HS-27A (cell line): ENCODE measurements around the gene ASMT.
"Not testable (repeated sequence)": the region's sequence is repeated elsewhere in the genome, so short reads cannot be mapped to it uniquely, and the experiment has no call there.

ENCODE experiments used
- DNase-seq: peaks from one replicate; pipeline ENCODE4 v3.0.0-alpha.2; 2012; ENCODE audit warnings: low read depth, missing footprints

ASMT gene

GRCh38 chrX:1614927-1615326 is at the start of gene ASMT:
TSS of gene ASMT (plus strand) at chrX:1615059. CDS start at chrX:1615200, 141 bp downstream.
- DNase-seq = no peak

GRCh38 chrX:1574181-1574580 is 40.7 kb upstream of the ASMT start:
- not testable (repeated sequence) for DNase-seq

- DNase-seq = no peak
These were observed 38.5 kb upstream of the ASMT start for GRCh38 chrX:1576201-1576992.

- no peak for DNase-seq
These were observed 37.0 kb upstream of the ASMT start for GRCh38 chrX:1577845-1578244.

- DNase-seq = no peak
These were observed 36.2 kb upstream of the ASMT start for GRCh38 chrX:1578511-1579173.

- DNase-seq = no peak
These were observed 33.7 kb upstream of the ASMT start for GRCh38 chrX:1581132-1581531.

- DNase-seq = no peak
These were observed 32.0 kb upstream of the ASMT start for GRCh38 chrX:1582686-1583437.

GRCh38 chrX:1584237-1585011 is 30.4 kb upstream of the ASMT start:
- no peak for DNase-seq

- no peak for DNase-seq
These were observed 27.7 kb upstream of the ASMT start for GRCh38 chrX:1587161-1587560.

GRCh38 chrX:1589356-1590130 is 25.3 kb upstream of the ASMT start:
- no peak for DNase-seq

GRCh38 chrX:1591102-1591862 is 23.6 kb upstream of the ASMT start, which contains the start of gene AKAP17A:
TSS of gene AKAP17A (plus strand) at chrX:1591604. CDS start at chrX:1593463, 1,859 bp downstream.
- peak; percentile 53 for DNase-seq

- no peak for DNase-seq
These were observed 22.9 kb upstream of the ASMT start for GRCh38 chrX:1591863-1592469.

GRCh38 chrX:1592470-1593142 is 22.3 kb upstream of the ASMT start:
- no peak for DNase-seq

- DNase-seq = no peak
These were observed 21.3 kb upstream of the ASMT start for GRCh38 chrX:1593286-1594271.

GRCh38 chrX:1595711-1596060 is 19.2 kb upstream of the ASMT start:
- no peak for DNase-seq

- no peak for DNase-seq
These were observed 18.0 kb upstream of the ASMT start for GRCh38 chrX:1596676-1597344.

- no peak for DNase-seq
These were observed 17.4 kb upstream of the ASMT start for GRCh38 chrX:1597345-1598020.
